NCI-H69 (cell line): ENCODE data around the gene LOXL4.
"Not testable (repeated sequence)": the region's sequence is repeated elsewhere in the genome, so short reads cannot be mapped to it uniquely, and the experiment has no call there.

Experiments
- DNase-seq: peaks from one replicate; lab custom pipeline; 2025; lab: John Stamatoyannopoulos, UW

LOXL4 gene

DNA sequence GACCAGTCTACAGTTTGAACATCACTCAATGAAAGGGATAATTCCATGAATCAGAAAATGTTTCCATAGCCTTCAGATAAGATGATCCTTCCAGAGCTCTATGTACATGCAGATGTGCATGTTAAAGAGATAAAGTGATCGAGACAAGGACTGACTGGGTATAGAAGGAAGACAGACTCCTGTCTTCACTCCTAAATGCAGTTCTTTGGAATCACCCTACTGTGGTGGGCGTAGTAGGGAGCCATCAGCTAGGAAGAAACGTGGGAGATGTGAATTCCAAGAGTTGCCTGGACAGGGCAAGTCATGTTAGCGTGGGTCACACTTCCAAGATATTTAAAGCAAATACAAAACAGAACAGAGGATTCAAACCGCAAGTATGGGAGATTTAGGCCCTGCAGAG lies 23.9 kb downstream of the LOXL4 start:
- DNase-seq, result no peak

GRCh38 chr10:98242823-98243222 lies 25.2 kb downstream of the LOXL4 start:
- peak; percentile 35 for DNase-seq

DNA sequence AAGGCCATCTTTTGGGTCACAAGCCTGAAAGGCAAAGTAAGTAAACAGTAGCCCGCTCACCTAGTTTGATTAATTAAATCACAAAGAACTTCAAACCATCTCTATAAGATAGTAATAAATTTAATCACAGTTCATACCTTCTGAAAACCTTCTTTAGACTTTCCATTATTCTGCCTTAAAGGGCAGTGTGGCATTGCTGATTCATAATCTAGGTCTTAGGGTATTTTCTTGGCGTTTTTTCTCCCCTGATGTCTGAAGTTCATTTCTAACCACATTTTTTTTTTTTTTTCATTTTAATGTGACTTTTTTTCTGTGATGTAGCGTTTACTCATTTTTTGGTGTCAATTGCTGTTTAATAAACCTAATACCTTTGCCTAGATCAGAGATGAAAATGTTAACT lies 27.5 kb downstream of the LOXL4 start:
- no peak for DNase-seq

DNA sequence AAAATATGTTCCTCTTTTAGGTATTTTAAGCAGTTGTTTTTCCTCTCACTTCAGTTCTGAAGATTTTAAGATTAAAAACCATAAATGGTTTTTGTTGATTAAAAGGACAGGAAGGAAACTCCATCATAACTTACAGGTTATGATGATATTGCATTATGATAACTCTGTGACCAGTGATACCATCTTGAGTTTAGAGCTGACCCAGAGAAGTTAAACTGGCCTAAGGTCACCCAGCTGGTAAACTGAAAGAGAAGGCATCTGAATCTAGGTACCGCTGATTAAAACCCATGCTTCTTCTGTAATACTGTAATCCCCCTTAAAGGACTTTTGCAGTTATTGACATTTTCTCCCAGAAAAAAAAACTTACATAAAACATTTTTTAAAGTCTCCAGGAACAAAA lies 29.6 kb downstream of the LOXL4 start:
- DNase-seq, result no peak

DNA sequence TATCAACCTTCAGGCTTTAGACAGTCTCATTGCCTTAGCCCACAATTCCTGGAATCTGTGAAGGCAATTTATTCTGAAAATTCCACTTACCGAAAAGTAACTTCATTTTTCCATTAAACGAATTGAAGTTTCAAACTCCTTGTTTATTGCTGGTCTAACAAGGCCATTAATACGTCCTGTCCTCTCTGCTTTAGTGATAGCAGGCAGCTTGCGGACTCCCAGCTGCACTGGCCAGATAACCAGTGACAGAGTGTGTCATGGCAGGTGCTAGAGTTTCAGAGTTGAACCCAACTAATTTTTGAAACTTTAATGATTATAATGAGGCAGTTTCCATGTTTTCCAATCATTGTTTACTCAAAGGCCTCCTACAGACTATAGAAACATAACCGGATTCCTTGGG lies 31.1 kb downstream of the LOXL4 start:
- DNase-seq, result no peak

DNA sequence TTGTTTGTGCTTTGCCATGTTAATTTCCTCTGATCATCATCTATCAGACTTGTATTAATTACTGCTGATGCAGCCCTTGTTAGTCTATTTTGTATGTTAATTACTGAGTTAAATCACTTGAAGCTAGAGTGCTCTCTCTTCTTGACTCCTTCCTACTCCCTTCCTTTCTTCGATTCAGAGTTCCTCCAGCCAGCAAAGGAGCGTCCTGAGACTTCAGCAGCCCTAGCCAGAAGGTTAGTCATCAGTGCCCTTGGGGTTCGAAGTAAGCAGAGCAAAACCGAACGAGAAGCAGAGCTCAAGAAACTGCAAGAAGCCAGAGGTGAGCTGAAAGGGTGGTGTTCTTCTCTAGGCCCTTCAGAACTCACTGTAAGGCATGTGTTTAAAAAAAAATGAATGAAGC lies 32.1 kb downstream of the LOXL4 start:
- DNase-seq, result no peak

GRCh38 chr10:98231417-98231816 lies 36.6 kb downstream of the LOXL4 start:
- DNase-seq, result no peak

- DNase-seq, result not testable (repeated sequence)
Observed at GRCh38 chr10:98228266-98228665, 39.7 kb downstream of the LOXL4 start.

DNA sequence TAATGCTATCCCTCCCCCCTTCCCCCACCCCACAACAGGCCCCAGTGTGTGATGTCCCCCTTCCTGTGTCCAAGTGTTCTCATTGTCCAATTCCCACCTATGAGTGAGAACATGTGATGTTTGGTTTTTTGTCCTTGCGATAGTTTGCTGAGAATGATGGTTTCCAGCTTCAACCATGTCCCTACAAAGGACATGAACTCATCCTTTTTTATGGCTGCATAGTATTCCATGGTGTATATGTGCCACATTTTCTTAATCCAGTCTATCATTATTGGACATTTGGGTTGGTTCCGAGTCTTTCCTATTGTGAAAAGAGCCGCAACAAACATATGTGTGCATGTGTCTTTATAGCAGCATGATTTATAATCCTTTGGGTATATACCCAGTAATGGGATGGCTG lies 40.3 kb downstream of the LOXL4 start:
- DNase-seq, result not testable (repeated sequence)

- no peak for DNase-seq
Observed at GRCh38 chr10:98226508-98227144, 41.4 kb downstream of the LOXL4 start.

GRCh38 chr10:98224996-98225395 lies 43.0 kb downstream of the LOXL4 start:
- no peak for DNase-seq

DNA sequence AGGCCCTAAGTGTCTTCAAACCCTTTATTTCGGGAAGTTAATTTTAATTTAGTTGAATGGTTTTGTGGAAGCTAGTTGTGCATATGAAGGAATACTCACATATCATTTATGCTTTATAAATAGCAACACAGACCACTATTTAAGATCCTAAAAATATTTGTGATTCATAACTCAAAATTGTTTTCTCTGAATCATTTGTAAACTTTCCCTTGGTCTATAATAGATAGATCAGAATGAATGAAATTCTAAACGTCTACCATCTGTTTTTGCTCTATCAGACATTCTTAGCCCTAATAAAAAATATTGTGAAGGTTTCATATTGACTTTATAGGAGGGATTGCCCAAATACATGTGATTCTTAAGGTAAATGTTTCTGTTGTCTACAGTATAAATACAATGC lies 43.5 kb downstream of the LOXL4 start:
- no peak for DNase-seq

DNA sequence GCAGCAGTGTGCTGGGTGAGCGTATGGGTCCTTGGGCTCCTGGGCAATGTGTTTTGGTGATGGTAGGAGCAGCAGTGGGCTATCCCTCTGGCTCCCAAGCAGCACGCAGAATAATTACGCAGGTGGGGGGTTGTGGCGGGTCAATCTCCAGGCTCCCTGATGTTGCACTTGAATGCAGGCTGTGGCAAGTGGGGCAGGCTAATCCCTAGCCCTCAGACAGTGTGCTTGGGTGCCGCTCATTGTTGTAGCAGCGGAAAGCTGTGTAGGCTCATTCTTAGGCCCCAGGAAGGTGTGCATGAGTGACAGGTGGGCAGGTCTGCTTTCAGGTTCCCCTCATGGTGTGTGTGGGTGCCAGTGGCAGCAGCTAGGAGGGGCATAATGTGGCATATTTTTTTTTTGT lies 44.1 kb downstream of the LOXL4 start:
- no peak for DNase-seq

- DNase-seq, result no peak
Observed at GRCh38 chr10:98217801-98218200, 50.2 kb downstream of the LOXL4 start.

DNA sequence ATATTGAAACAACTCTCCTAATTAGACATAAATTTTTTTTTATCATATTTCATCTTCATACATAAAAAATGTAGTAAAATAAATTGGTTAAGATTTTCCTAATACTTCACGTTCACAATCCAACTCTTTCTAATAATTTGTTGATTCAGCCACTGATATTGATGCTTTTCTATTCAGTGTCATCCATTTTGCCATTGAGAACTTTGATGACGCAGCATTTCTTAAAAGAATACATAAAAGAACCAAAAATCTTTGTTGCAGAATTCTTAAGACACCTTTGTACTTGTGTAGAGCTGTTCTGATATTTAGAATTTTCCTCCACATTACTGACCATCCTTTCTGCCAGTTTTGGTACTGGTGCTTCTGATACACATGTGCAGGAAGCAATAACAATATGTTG lies 52.6 kb downstream of the LOXL4 start:
- DNase-seq, result no peak

DNA sequence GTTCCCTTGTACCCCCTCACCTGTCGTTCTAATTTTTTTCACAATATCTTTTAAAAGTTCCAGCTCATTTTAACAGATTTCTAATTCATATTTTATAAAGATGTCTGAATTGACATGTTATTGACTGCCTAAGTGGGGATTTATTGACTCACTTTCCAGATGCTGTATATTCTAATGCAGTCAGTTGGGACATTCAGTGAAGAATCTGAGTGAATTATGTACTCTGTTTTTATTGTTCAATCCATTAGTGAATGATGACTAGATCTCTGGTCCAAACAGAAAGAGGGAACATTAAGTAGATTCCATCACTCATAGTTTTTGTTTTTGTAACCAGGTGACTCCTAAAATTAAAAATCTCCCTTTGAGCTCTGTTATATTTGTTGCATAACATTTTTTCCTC lies 54.3 kb downstream of the LOXL4 start:
- no peak for DNase-seq

DNA sequence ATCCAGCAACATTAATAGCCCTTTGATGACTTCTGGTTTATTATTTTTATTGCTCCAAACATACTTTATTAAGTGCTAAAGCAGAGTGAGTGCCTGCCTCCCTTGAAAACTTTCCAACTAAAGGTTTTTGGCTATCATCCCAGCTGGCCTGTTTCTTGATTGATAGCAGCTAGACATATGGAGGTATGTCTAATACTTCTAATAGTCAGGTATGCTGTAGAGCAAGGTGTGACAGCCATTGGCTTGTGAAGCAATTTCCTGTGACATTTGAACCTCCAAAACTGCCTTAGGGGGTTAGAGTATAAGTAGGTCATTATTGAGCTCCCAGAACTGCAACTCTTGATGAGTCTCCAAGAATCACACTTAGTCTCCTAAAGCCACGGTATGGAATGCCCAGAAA lies 55.8 kb downstream of the LOXL4 start:
- DNase-seq, result peak; percentile 4

- DNase-seq, result no peak
Observed at GRCh38 chr10:98209441-98209840, 58.6 kb downstream of the LOXL4 start.

DNA sequence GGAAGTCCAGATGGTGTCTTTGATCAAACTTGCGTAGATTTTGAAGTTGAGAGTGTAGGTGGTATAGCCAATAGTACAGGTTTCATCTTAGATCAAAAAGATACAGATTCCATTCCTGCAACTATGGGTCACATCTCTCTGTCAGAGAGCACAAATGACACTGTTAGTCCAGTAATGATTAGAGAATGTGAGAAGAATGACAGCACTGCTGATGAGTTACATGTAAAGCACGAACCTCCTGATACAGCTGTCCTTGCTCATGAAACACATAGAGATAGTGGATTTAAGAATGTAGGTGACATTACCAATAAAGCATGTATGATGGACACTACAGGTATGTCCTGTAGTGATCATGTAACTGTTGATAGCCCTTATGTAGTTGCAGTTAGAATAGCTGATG lies 59.1 kb downstream of the LOXL4 start:
- no peak for DNase-seq

GRCh38 chr10:98205351-98205750 lies 62.6 kb downstream of the LOXL4 start:
- DNase-seq, result no peak

DNA sequence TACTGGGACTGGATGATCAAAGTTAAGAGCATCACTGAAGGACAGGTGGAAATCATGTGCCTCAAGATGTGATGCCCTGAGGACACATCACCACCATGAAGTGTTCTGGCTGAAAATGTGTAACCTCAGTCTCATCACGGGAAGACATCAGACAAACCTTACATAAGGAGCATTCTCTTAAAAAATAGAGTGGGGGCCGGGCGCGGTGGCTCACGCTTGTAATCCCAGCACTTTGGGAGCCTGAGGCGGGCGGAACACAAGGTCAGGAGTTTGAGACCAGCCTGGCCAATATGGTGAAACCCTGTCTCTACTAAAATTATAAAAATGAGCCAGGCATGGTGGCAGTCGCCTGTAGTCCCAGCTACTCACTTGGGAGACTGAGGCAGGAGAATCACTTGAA lies 65.6 kb downstream of the LOXL4 start:
- no peak for DNase-seq

GRCh38 chr10:98201760-98202159 lies 66.2 kb downstream of the LOXL4 start:
- no peak for DNase-seq
